Keratinocyte (primary cell): ENCODE data around the gene PAX9. TPM values are rescaled to one million over a fixed set of nuclear protein-coding genes. Genes with fewer than 3 reads are reported as not detected.

Source experiments
- DNase-seq: peaks from one replicate; pipeline ENCODE4 v3.0.0-alpha.2; 2011; ENCODE audit warnings: low read depth, missing footprints, low spot score
- FAIRE-seq: peaks from 2 replicates; lab custom pipeline; 2011; peaks lifted over from hg19 to GRCh38; lab: Jason Lieb, UNC
- H2AFZ ChIP-seq: 2 replicates; pipeline ENCODE4 v1.6.0; 2012; ENCODE audit warnings: low read length, control low read depth, inconsistent platforms; ENCODE audit not compliant: control insufficient read depth
- H3K27ac ChIP-seq: 2 replicates; pipeline ENCODE4 v1.5.1; 2011; ENCODE audit warnings: low read length; ENCODE audit not compliant: control insufficient read depth, insufficient read depth
- H3K27me3 ChIP-seq: 3 replicates; pipeline ENCODE4 v1.6.0; 2011; ENCODE audit warnings: low read length; ENCODE audit not compliant: control insufficient read depth, insufficient read depth; ENCODE audit errors: extremely low read depth
- H3K36me3 ChIP-seq, 2 experiments: 2 replicates in 1 of 2; 3 replicates in 1 of 2; pipeline ENCODE4 v1.5.1; 2011; ENCODE audit warnings: low read length in 2 of 2, mild to moderate bottlenecking in 1 of 2; ENCODE audit not compliant: control insufficient read depth in 2 of 2, insufficient read depth in 2 of 2; ENCODE audit errors: extremely low read depth in 1 of 2
- H3K4me1 ChIP-seq: 3 replicates; pipeline ENCODE4 v1.5.1; 2011; ENCODE audit warnings: low read length; ENCODE audit not compliant: control insufficient read depth, insufficient read depth; ENCODE audit errors: extremely low read depth
- H3K4me2 ChIP-seq: 3 replicates; pipeline ENCODE4 v1.6.0; 2011; ENCODE audit warnings: low read depth, low read length; ENCODE audit not compliant: control insufficient read depth, insufficient read depth; ENCODE audit errors: extremely low read depth
- H3K4me3 ChIP-seq, 3 experiments: fragments of 200-600 bp in 1 of 3; sonication (generic) in 1 of 3; 2 replicates in 2 of 3; 3 replicates in 1 of 3; pipeline ENCODE4 v1.5.1; 2011 to 2016; ENCODE audit warnings: low read length in 3 of 3, mild to moderate bottlenecking in 3 of 3, control low read depth in 2 of 3, inconsistent platforms in 1 of 3, low read depth in 1 of 3, mixed read lengths in 1 of 3, mixed run types in 1 of 3, moderate library complexity in 1 of 3; ENCODE audit not compliant: control insufficient read depth in 2 of 3, insufficient read depth in 2 of 3; ENCODE audit errors: extremely low read depth in 1 of 3
- H3K79me2 ChIP-seq: 2 replicates; pipeline ENCODE4 v1.6.0; 2012; ENCODE audit warnings: low read length; ENCODE audit not compliant: control insufficient read depth, insufficient read depth
- H3K9ac ChIP-seq: 3 replicates; pipeline ENCODE4 v1.6.0; 2011; ENCODE audit warnings: low read length; ENCODE audit not compliant: control insufficient read depth, insufficient read depth; ENCODE audit errors: extremely low read depth
- H3K9me1 ChIP-seq: 3 replicates; pipeline ENCODE4 v1.6.0; 2011; ENCODE audit warnings: low read length; ENCODE audit not compliant: control insufficient read depth, insufficient read depth; ENCODE audit errors: extremely low read depth
- H3K9me3 ChIP-seq: 2 replicates; pipeline ENCODE4 v1.5.1; 2012; ENCODE audit warnings: low read depth, low read length; ENCODE audit not compliant: control insufficient read depth
- H4K20me1 ChIP-seq: 3 replicates; pipeline ENCODE4 v1.6.0; 2011; ENCODE audit warnings: low read length; ENCODE audit not compliant: control insufficient read depth, insufficient read depth; ENCODE audit errors: extremely low read depth
- CTCF ChIP-seq, 3 experiments: IDR thresholded peaks in 1 of 3; conservative IDR thresholded peaks in 1 of 3; optimal IDR thresholded peaks in 1 of 3; 2 replicates in 2 of 3; 3 replicates in 1 of 3; pipeline versions ENCODE3 to v1.5.1; 2011; ENCODE audit warnings: low read length in 3 of 3, mild to moderate bottlenecking in 3 of 3, moderate library complexity in 2 of 3, control low read depth in 1 of 3, inconsistent platforms in 1 of 3; ENCODE audit not compliant: insufficient read depth in 2 of 3; ENCODE audit errors: extremely low read depth in 1 of 3
- EZH2 ChIP-seq: IDR thresholded peaks from one replicate; pipeline ENCODE4 v1.6.1; 2012; ENCODE audit warnings: inconsistent platforms, mild to moderate bottlenecking, low read length, moderate library complexity
- dilution Hi-C: fragments of 300-500 bp; cut with MboI; formaldehyde crosslinking; loops from one replicate; pipeline ENCODE4 v1.7.0; 2020; ENCODE audit warnings: low sequenced_read_pairs; ENCODE audit not compliant: extremely low pct_ligation_motif_present
- polyA plus RNA-seq, 5 experiments: library from polyadenylated mRNA; depleted of rRNA in 3 of 5; stranded (reverse) in 3 of 5; stranded (forward) in 1 of 5; unstranded in 1 of 5; fragments of >200 nt; gene quantifications; 1 replicate in 1 of 5; 2 replicates in 3 of 5; 3 replicates in 1 of 5; pipeline versions ENCODE4 v1.2.1 to v1.2.3, GENCODE V29; 2011 to 2012; ENCODE audit warnings: missing spikeins in 2 of 5, low read depth in 1 of 5, low replicate concordance in 1 of 5

PAX9 gene
- polyA plus RNA-seq, 1 donor (not counting 4 experiments of a cell fraction or from before 2014, with no cell fraction given), result 1.1 TPM

- H3K27ac ChIP-seq, result no peak overlapping the region
- no peaks in the 10 kb centered on the region for H4K20me1 ChIP-seq
- H3K4me2 ChIP-seq, result no peak overlapping the region
- no peak overlapping the region for H3K9ac ChIP-seq
- no peak overlapping the region for H2AFZ ChIP-seq
- FAIRE-seq (no peak), DNase-seq (no peak)
- no peaks in the 10 kb centered on the region for H3K36me3 ChIP-seq
- H3K4me3 ChIP-seq, result no peak overlapping the region
- no peaks in the 10 kb centered on the region for H3K27me3 ChIP-seq
- H3K79me2 ChIP-seq, result no peaks in the 10 kb centered on the region
- H3K9me3 ChIP-seq, result no peaks in the 10 kb centered on the region
- no peak for TF ChIP-seq CTCF (optimal IDR thresholded peaks at IDR 0.05 in 1 of 3, IDR thresholded peaks at IDR 0.05 in 1 of 3, conservative IDR thresholded peaks at IDR 0.05 in 1 of 3; ENCODE audit: extremely low read depth in 1 of 3, insufficient read depth in 2 of 3, low read length in 3 of 3)
- no peak for TF ChIP-seq EZH2
- H3K9me1 ChIP-seq, result no peaks in the 10 kb centered on the region
- dilution Hi-C loops, result no loop called here
- no peaks in the 10 kb centered on the region for H3K4me1 ChIP-seq
Observed at GRCh38 chr14:36618641-36619040, 43.0 kb upstream of the PAX9 start.

GRCh38 chr14:36619131-36619530 lies 42.5 kb upstream of the PAX9 start:
- TF ChIP-seq EZH2, result no peak
- TF ChIP-seq CTCF (optimal IDR thresholded peaks at IDR 0.05 in 1 of 3, IDR thresholded peaks at IDR 0.05 in 1 of 3, conservative IDR thresholded peaks at IDR 0.05 in 1 of 3; ENCODE audit: extremely low read depth in 1 of 3, insufficient read depth in 2 of 3, low read length in 3 of 3), result no peak
- H4K20me1 ChIP-seq, result no peaks in the 10 kb centered on the region
- H3K4me3 ChIP-seq, result no peak overlapping the region
- H3K27ac ChIP-seq, result no peak overlapping the region
- no peaks in the 10 kb centered on the region for H3K9me3 ChIP-seq
- H3K36me3 ChIP-seq, result no peaks in the 10 kb centered on the region
- dilution Hi-C loops, result no loop called here
- no peak overlapping the region for H3K4me2 ChIP-seq
- no peak overlapping the region for H2AFZ ChIP-seq
- no peaks in the 10 kb centered on the region for H3K79me2 ChIP-seq
- DNase-seq (no peak), FAIRE-seq (no peak)
- no peak overlapping the region for H3K9ac ChIP-seq
- H3K27me3 ChIP-seq, result no peaks in the 10 kb centered on the region
- H3K4me1 ChIP-seq, result no peaks in the 10 kb centered on the region
- H3K9me1 ChIP-seq, result no peaks in the 10 kb centered on the region
